Neuron (in vitro differentiated cells): Measurements from ENCODE around the gene ABCA6.
"Not testable (repeated sequence)": the region's sequence is repeated elsewhere in the genome, so short reads cannot be mapped to it uniquely, and the experiment has no call there.

ENCODE experiments used
- H2AFZ ChIP-seq: one replicate; pipeline ENCODE4 v1.6.1; 2013; ENCODE audit warnings: low read depth, mild to moderate bottlenecking, inconsistent platforms, low read length, moderate library complexity
- H3K27me3 ChIP-seq: one replicate; pipeline ENCODE4 v1.6.1; 2013; ENCODE audit warnings: low read length; ENCODE audit not compliant: insufficient read depth
- H3K36me3 ChIP-seq: one replicate; pipeline ENCODE4 v1.6.1; 2013; ENCODE audit warnings: low read length; ENCODE audit not compliant: insufficient read depth
- H3K4me1 ChIP-seq: one replicate; pipeline ENCODE4 v1.6.1; 2013; ENCODE audit warnings: low read length; ENCODE audit not compliant: insufficient read depth
- H3K4me3 ChIP-seq: 2 replicates; pipeline ENCODE4 v1.5.1; 2013; ENCODE audit warnings: mild to moderate bottlenecking, low read length, moderate library complexity
- H3K9me3 ChIP-seq: one replicate; pipeline ENCODE4 v1.6.1; 2013; ENCODE audit warnings: low read length

Gene ABCA6, protein sequence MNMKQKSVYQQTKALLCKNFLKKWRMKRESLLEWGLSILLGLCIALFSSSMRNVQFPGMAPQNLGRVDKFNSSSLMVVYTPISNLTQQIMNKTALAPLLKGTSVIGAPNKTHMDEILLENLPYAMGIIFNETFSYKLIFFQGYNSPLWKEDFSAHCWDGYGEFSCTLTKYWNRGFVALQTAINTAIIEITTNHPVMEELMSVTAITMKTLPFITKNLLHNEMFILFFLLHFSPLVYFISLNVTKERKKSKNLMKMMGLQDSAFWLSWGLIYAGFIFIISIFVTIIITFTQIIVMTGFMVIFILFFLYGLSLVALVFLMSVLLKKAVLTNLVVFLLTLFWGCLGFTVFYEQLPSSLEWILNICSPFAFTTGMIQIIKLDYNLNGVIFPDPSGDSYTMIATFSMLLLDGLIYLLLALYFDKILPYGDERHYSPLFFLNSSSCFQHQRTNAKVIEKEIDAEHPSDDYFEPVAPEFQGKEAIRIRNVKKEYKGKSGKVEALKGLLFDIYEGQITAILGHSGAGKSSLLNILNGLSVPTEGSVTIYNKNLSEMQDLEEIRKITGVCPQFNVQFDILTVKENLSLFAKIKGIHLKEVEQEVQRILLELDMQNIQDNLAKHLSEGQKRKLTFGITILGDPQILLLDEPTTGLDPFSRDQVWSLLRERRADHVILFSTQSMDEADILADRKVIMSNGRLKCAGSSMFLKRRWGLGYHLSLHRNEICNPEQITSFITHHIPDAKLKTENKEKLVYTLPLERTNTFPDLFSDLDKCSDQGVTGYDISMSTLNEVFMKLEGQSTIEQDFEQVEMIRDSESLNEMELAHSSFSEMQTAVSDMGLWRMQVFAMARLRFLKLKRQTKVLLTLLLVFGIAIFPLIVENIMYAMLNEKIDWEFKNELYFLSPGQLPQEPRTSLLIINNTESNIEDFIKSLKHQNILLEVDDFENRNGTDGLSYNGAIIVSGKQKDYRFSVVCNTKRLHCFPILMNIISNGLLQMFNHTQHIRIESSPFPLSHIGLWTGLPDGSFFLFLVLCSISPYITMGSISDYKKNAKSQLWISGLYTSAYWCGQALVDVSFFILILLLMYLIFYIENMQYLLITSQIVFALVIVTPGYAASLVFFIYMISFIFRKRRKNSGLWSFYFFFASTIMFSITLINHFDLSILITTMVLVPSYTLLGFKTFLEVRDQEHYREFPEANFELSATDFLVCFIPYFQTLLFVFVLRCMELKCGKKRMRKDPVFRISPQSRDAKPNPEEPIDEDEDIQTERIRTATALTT (N-terminal part only)

DNA sequence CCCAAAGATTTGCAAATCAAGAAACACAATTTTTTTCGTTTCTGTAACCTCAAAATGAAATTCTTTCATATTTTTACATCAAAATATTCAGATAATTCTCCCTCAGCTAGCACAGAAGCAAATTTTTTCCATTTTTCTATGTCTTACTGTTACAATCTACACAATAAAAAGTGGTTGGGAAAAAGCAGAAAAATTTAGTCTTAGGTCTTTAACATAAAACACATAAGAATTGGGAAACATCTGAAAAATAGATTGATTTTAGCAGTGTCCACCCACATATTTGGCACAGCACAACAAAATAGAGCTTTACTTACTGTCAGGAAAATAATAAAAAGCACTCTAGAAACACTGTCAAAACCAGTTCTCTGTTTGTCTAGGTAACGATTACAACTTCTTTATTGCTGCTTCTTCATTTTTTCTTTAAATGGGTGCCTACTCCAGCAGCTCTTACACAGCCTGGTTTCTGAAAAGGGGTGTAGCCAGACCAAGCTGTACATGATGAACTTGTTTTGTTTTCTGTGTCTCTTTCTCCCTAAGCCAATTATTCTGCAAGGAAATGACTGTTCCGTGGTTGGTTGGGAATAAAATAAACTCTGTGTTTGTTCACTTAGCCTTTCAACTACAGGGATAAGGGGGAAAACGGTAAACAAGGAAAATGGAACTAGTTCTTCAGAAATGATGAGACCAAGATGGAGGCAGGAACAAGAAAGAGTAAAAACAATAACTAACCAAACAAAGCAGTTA, at the start of gene ABCA6:
TSS of gene ABCA6 (minus strand) at position 465 of the 744 bp plus-strand sequence. CDS start 1,192 bp downstream, outside the sequence.
- H3K4me1 ChIP-seq = no peaks in the 10 kb centered on the region
- no peaks in the 10 kb centered on the region for H3K9me3 ChIP-seq
- no peaks in the 10 kb centered on the region for H3K36me3 ChIP-seq
- peak within 1 kb of the TSS; percentile 51 for H2AFZ ChIP-seq
- no peak within 1 kb of the TSS for H3K4me3 ChIP-seq
- no peaks in the 10 kb centered on the region for H3K27me3 ChIP-seq

DNA sequence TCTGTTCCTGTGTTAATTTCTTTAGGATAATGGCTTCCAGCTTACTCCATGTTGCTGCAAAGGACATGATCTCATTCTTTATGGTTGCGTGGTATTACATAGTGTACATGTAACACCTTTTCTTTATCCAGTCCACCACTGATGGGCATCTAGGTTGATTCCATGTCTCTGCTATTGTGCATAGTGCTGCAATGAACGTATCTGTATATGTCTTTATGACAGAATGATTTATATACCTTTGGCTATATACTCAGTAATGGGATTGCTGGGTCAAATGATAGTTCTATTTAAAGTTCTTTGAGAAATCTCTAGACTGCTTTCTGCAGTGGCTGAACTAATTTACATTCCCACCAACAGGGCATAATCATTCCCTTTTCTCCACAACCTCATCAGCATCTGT, 47.1 kb upstream of the ABCA6 start:
- no peaks in the 10 kb centered on the region for H3K36me3 ChIP-seq
- H3K9me3 ChIP-seq = no peaks in the 10 kb centered on the region
- no peak overlapping the region for H2AFZ ChIP-seq
- no peaks in the 10 kb centered on the region for H3K27me3 ChIP-seq
- no peak overlapping the region for H3K4me3 ChIP-seq
- peaks cover 14% of the 10 kb centered on the region for H3K4me1 ChIP-seq

DNA sequence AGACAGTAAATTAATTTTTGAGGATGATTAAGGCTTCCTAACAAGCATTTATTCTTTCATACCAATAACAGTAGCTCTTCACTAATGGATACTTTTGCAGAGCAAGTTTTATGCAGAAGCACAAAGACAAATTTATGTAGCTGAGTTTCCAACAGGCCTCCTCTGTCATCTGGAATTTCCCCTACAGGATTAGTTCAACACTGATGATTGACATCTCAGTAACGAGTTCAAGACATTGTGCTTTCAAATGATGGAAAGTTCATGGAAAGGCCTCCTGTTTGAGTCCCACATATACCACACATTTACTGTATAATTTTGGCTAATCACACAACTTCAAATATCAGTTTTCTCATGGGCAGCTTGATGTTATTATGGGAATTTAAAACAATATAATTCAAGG, 46.4 kb upstream of the ABCA6 start:
- Histone ChIP-seq H3K9me3 (no peaks in the 10 kb centered on the region), H3K4me1 (peaks cover 14% of the 10 kb centered on the region), H2AFZ (no peak overlapping the region), H3K36me3 (no peaks in the 10 kb centered on the region), H3K4me3 (no peak overlapping the region), H3K27me3 (no peaks in the 10 kb centered on the region)

DNA sequence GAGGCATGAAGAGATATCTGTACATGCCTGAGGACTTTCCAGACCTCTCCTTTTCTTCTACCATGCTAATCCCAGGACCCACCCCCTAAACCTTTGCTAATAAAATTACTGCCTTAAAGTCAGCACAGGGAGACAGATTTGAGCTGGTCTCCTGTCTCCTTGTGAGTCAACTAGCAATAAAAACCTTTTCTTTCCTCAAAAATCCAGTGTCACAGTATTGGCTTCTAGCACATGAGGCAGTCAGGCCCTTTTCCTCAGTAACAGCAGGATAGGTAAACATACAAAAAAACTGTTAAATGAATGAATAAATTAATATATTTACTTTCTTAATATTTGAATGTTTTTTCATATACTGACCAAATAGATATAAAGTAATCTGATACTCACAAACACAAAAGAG, 45.6 kb upstream of the ABCA6 start:
- Histone ChIP-seq H2AFZ (no peak overlapping the region), H3K4me1 (peaks cover 14% of the 10 kb centered on the region)

DNA sequence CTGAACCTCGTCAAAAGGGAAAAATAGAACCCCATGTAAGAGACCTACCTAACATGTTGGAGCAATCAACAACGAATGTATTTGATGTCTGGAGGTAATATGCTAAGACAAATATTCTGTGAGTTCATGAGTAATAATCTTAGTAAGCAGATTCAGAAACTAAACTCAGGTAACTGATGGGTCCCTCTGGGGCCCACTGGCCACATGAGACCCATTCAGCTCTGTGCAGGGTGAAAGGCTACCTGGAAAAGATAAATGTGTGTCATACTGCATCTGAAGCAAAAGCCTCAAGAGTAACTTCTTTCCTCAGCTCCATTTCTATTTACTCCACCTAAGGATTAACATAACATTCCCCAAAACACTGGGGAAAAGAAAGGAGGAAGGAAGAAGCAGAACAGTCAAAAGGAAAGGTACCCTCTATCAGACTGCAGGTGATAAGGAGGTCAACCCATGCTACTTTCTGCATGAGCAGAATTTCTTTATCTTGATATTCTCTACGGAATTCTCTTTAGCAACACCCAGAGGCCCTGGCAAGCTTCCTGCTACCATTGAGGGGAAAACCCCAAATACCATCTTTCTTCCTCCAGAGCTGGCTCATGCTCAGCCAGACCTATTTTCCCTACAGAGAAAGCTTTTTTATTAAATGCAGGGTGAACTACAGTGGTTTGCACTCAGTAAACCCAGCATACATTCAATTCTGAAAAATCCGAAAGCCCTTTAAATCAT, 37.7 kb upstream of the ABCA6 start:
- Histone ChIP-seq H3K27me3 (no peaks in the 10 kb centered on the region), H3K9me3 (no peaks in the 10 kb centered on the region), H3K4me1 (no peaks in the 10 kb centered on the region), H3K36me3 (no peaks in the 10 kb centered on the region), H2AFZ (no peak overlapping the region), H3K4me3 (no peak overlapping the region)

More for the DNA sequence above, 45.6 kb upstream of the ABCA6 start:
- Histone ChIP-seq H3K9me3 (no peaks in the 10 kb centered on the region), H3K36me3 (no peaks in the 10 kb centered on the region), H3K27me3 (no peaks in the 10 kb centered on the region), H3K4me3 (no peak overlapping the region)

DNA sequence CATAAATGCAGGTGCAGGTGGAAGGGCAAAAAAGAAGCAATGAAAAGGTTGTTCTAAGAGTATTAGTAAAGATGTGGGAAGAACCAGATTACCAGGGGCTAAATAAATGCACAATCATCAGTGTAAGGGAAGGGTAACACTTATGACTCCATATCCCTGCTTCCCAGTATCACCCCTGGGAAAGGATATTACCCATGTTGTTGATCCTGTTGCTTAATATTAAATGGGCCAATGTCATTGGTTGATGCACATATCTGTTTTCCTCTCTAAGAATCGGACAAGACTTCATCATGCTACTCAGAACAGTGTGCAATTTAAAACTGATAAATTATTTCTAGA, 34.7 kb upstream of the ABCA6 start:
- H3K27me3 ChIP-seq = no peaks in the 10 kb centered on the region
- no peaks in the 10 kb centered on the region for H3K36me3 ChIP-seq
- H3K4me3 ChIP-seq = no peak overlapping the region

DNA sequence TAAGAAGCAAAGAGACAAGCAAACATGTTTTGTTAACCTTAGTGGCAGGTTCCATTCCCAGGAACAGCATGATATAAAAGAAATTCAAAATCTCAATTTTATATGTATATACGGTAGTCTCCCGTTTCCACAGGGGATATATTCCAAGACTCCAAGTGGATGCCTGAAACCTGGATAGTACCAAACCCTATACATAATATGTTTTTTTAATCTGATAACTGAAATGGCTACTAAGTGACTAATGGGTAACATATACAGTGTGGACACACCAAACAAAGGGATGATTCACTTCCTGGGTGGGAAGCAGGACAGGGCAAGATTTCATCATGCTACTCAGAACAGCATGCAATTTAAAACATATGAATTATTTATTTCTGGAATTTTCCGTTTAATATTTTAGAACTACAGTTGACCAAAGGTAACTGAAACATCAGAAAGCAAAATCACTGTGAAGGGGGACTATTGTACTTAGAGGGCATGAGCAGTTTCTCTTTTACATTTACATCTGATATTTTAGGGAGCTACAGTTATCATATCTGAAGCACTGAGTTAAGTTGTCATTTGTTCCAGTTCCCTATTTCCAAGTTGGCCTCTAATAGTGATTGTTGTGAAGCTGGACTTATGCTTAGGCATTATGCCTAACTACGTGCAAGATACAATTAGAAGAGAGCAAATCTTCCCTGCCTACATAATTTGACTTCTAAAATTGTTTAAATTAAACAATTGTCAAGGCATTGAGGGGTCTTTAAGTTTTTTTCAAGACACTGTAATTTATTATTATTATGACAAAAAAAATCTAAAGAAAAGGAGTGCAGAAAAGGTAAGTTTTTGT, 34.1 kb upstream of the ABCA6 start:
- Histone ChIP-seq H3K27me3 (no peaks in the 10 kb centered on the region), H3K4me3 (no peak overlapping the region), H3K9me3 (no peaks in the 10 kb centered on the region), H3K36me3 (no peaks in the 10 kb centered on the region), H2AFZ (no peak overlapping the region), H3K4me1 (no peaks in the 10 kb centered on the region)

More for the DNA sequence above, 34.7 kb upstream of the ABCA6 start:
- H2AFZ ChIP-seq = no peak overlapping the region
- no peaks in the 10 kb centered on the region for H3K4me1 ChIP-seq
- no peaks in the 10 kb centered on the region for H3K9me3 ChIP-seq

DNA sequence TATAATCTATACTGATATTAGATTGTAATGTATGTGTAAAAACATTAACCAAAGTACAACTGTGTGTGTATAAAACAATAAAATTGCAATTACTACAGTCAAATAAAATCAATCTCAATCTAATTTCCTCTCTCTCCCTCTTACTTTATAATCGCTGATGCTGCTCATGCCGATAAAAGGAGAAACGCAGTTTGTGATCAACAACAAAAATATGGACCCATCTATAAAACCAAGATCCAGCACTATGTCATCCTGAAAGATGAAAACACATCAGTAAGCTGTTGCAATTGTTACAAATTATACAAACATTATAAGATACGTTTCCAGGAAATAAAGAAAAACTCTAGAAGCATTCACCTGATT, 33.5 kb upstream of the ABCA6 start:
- Histone ChIP-seq H3K4me1 (no peaks in the 10 kb centered on the region), H3K27me3 (no peaks in the 10 kb centered on the region), H2AFZ (no peak overlapping the region), H3K4me3 (no peak overlapping the region), H3K9me3 (no peaks in the 10 kb centered on the region), H3K36me3 (no peaks in the 10 kb centered on the region)

DNA sequence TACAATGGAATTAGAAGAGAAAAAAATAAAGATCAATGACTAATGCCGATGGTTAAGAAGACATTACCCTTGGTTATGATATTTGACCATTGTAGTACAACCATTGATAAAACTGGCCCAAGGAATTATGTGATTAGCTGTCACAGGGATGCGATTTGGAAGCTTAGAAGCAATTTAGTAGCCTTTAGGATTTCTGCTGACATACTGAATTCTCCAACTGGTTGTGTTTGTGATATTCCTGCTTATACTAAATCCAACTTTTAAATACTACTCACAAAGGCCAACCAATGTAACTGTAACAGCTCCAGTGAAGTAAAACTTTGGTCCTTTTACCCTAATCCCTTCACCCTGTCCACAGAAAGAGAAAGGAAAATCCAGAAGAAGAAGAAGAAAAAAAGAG, 31.4 kb upstream of the ABCA6 start:
- no peak overlapping the region for H3K4me3 ChIP-seq
- no peaks in the 10 kb centered on the region for H3K27me3 ChIP-seq
- H2AFZ ChIP-seq = peak overlapping the region; percentile 26
- H3K4me1 ChIP-seq = no peaks in the 10 kb centered on the region
- H3K36me3 ChIP-seq = no peaks in the 10 kb centered on the region
- no peaks in the 10 kb centered on the region for H3K9me3 ChIP-seq

DNA sequence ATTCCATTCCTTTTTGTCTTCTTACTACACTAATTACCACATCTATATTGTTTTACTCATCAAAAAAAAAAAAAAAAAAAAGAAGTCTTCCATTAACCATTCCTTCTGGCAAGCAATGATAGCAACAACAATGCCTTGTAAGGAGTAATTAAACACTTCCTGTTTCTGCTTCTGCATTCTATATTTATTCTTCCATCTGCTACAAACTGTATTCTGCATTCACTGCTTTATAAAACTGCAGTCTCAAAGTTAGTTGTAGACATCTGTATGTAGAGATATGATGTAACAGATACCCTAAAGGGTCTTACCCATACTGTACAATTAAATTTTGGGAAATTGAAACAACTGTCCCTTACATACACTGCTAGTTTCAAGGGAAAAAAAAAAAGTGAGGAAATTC, 28.7 kb upstream of the ABCA6 start:
- Histone ChIP-seq H3K4me1 (no peaks in the 10 kb centered on the region), H3K9me3 (no peaks in the 10 kb centered on the region), H2AFZ (no peak overlapping the region), H3K36me3 (no peaks in the 10 kb centered on the region), H3K27me3 (no peaks in the 10 kb centered on the region), H3K4me3 (no peak overlapping the region)

DNA sequence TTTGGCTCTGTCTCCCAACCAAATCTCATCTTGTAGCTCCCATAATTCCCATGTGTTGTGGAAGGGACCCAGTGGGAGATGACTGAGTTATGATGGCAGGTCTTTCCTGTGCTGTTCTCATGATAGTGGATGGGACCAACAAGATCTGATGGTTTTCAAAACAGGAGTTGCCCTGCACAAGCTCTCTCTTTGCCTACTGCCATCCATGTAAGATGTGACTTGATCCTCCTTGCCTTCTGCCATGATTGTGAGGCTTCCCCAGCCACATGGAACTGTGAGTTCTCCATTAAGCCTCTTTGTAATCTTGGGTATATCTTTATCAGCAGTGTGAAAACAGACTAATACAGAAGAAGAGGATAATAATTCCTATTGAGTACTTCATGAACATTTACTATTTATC, 26.9 kb upstream of the ABCA6 start:
- not testable (repeated sequence) for H3K36me3 ChIP-seq, H2AFZ ChIP-seq, H3K4me3 ChIP-seq, H3K4me1 ChIP-seq, H3K27me3 ChIP-seq, H3K9me3 ChIP-seq
